HG02970 (cell line): ENCODE results near the gene CASP12.

Source experiments
- ATAC-seq: cut with Tn5 transposase; IDR thresholded peaks from one replicate; pipeline ENCODE4 v1.9.1; 2021; ENCODE audit warnings: mild to moderate bottlenecking, moderate library complexity, moderate number of reproducible peaks; ENCODE audit not compliant: unreplicated experiment, low FRiP score

Gene CASP12

DNA sequence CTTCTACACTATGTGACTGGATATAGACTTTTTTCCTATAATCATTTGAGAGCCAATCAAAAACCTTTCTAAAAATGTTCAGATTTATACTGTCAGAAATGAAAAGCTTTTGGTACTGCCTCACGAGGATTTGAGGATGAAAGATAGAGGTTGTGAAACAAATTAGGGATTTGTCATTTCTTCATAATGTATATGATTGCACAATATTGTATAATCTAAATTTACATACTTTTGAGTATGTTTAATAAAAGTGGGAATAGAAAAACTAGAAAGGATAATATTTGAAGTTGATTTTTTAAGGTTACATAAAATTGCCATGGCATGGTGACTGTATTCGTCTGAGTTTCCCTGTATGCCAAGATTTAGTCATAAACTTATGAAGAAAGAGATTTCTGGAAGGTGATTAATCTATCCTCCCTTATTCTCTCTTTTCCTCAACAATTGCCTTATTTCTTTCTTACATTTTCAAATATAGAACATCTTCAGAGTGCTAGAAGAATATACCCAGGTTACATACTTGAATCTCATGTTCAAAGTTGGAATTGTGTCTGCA is 56.2 kb downstream of the CASP12 start:
- ATAC-seq: no peak

DNA sequence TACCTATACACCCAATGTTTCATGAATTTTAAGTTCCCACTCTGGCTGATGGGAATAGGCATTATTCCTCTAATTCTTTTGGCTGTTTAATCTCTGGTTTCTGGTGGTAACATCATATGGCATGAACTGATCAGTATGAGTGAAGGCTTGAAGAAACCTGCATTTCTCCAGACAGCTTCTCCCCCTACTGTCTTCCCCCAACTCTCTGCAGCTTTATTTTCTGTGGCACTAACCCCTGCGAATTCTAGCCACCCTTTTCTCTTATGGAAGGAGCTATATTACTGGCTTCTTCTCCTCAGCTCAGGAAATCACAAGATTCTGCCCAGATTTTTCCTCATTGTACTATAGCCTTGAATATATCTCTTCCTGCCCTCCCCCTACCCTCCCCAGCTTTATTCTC is 57.1 kb downstream of the CASP12 start:
- ATAC-seq: no peak

DNA sequence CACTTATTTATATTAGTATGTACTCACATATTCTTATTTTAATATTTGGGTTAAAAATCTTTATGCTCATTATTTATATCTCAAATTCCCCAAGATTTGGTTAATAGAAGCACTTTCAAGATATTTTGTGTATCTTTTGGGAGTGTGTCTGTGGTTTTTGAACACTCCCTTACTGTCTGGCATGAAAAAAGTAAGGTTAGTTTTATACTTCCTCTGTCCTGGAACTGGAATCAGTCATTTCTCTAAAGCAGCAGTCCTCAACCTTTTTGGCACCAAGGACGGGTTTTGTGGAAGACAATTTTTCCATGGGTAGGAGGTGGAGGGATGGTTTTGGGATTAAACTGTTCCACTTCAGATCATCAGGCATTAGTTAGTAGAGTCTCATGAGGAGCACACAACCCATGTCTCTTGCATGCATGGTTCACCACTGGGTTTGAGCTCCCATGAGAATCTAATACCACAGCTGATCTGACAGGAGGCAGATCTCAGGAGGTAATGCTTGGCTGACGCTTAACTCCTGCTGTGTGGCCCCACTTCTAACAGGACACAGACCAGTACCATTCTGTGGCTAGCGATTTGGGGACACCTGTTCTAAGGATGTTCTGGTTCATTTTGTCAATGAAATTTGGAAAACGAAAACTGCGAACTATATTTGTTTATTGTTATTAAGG is 60.2 kb downstream of the CASP12 start:
- no peak for ATAC-seq

DNA sequence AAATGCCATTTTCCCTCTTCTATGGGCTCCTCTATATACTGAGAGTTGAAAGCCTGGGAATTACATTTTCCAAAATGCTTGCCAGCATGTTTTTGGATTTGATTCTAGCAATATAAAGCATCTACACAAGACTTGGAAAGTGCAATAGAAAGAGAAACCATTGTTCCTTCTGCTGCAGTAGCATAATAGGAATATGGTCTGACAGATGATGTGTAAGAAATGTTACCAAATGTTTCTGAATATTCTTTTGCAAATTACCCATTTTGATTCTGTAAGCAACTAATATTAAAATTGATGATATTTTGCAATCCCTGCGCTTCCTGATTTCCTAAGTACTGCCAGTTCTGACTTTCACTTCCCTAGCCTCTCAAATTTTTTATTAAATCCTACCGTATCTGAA is 61.6 kb downstream of the CASP12 start:
- ATAC-seq: no peak
